A549 (cell line): ENCODE measurements around the gene SPIB. TPM values are rescaled to one million over a fixed set of nuclear protein-coding genes. Genes with fewer than 3 reads are reported as not detected.

ENCODE experiments used
- ATAC-seq, 2 experiments: fragments of 200-7000 bp in 1 of 2; fragments of >200 bp in 1 of 2; cut with Nextera tagmentation in 1 of 2; cut with Tn5 transposase in 1 of 2; 3 replicates each; pipeline versions ENCODE4 v1.8.0 to v1.9.1; 2018 to 2020; ENCODE audit warnings: mild to moderate bottlenecking in 1 of 2, moderate library complexity in 1 of 2
- CTCF ChIA-PET: fragments of 300-600 bp; sonication (Branson Sonifier 250); formaldehyde crosslinking; extraction: SDS; loops from one replicate; lab custom pipeline; 2021; ENCODE audit warnings: antibody characterized with exemption, inconsistent platforms; lab: Yijun Ruan, JAX
- POLR2A ChIA-PET: fragments of 350-600 bp; formaldehyde crosslinking; extraction: SDS; loops from one replicate; lab custom pipeline; 2021; ENCODE audit warnings: antibody characterized with exemption, inconsistent platforms; lab: Yijun Ruan, JAX
- DNase-seq, 2 experiments: peaks; one replicate each; pipeline versions ENCODE4 v3.0.0 to v3.0.0-alpha.2; 2011 to 2016; ENCODE audit warnings: low read depth in 1 of 2, low spot score in 1 of 2
- FAIRE-seq: peaks from 2 replicates; lab custom pipeline; 2011; peaks lifted over from hg19 to GRCh38; lab: Jason Lieb, UNC
- H3K27ac ChIP-seq, 2 experiments: fragments of >200 bp; sonication (Bioruptor Twin); formaldehyde crosslinking; 3 replicates each; pipeline ENCODE4 v1.5.1; 2016 to 2017
- H3K4me1 ChIP-seq: fragments of >200 bp; sonication (Bioruptor Twin); formaldehyde crosslinking; 3 replicates; pipeline ENCODE4 v1.6.1; 2016
- H3K4me2 ChIP-seq: fragments of >200 bp; sonication (Bioruptor Twin); formaldehyde crosslinking; 3 replicates; pipeline ENCODE4 v1.6.1; 2016
- H3K4me3 ChIP-seq: fragments of >200 bp; sonication (Bioruptor Twin); formaldehyde crosslinking; 3 replicates; pipeline ENCODE4 v1.5.1; 2016
- H3K9me3 ChIP-seq: fragments of >200 bp; sonication (Bioruptor Twin); formaldehyde crosslinking; 3 replicates; pipeline ENCODE4 v1.6.1; 2016
- CBX2 ChIP-seq: fragments of 200-600 bp; sonication (generic); IDR thresholded peaks from 2 replicates; pipeline ENCODE4 v1.6.1; 2016; ENCODE audit warnings: low read depth, mild to moderate bottlenecking, borderline replicate concordance
- CBX8 ChIP-seq: fragments of 200-600 bp; sonication (generic); IDR thresholded peaks from 2 replicates; pipeline ENCODE4 v1.6.1; 2016
- CEBPB ChIP-seq, 2 experiments: fragments of >200 bp in 1 of 2; sonication (Bioruptor Twin) in 1 of 2; formaldehyde crosslinking in 1 of 2; IDR thresholded peaks; 2 replicates each; pipeline ENCODE4 v1.6.1; 2012 to 2016
- CHD2 ChIP-seq: fragments of 150-350 bp; IDR thresholded peaks from 2 replicates; pipeline ENCODE4 v1.6.1; 2014; ENCODE audit warnings: low read length; ENCODE audit not compliant: partially characterized antibody
- EP300 ChIP-seq, 2 experiments: fragments of >200 bp; sonication (Bioruptor Twin); formaldehyde crosslinking; IDR thresholded peaks; 2 replicates in 1 of 2; 3 replicates in 1 of 2; pipeline ENCODE4 v1.6.1; 2016 to 2017
- ESRRA ChIP-seq: fragments of 150-350 bp; IDR thresholded peaks from 2 replicates; pipeline ENCODE4 v1.6.1; 2014; ENCODE audit warnings: mild to moderate bottlenecking, low read length, borderline replicate concordance
- FOSB ChIP-seq: fragments of 250-450 bp; sonication (Bioruptor Pico); IDR thresholded peaks from 2 replicates; pipeline ENCODE4 v1.5.0; 2020; ENCODE audit warnings: mild to moderate bottlenecking, moderate library complexity
- FOSL2 ChIP-seq, 2 experiments: fragments of 450-650 bp in 1 of 2; fragments of >200 bp in 1 of 2; sonication (Bioruptor Twin) in 1 of 2; formaldehyde crosslinking; IDR thresholded peaks; 2 replicates each; pipeline versions ENCODE4 v1.5.0 to v1.6.1; 2016 to 2020; ENCODE audit warnings: mild to moderate bottlenecking in 1 of 2, moderate library complexity in 1 of 2
- FOXS1 ChIP-seq: fragments of 250-450 bp; sonication (Bioruptor Pico); IDR thresholded peaks from 2 replicates; pipeline ENCODE4 v1.5.0; 2020; ENCODE audit warnings: mild to moderate bottlenecking, moderate library complexity
- HOXB5 ChIP-seq: fragments of 250-450 bp; sonication (Bioruptor Pico); IDR thresholded peaks from 2 replicates; pipeline ENCODE4 v1.5.0; 2020; ENCODE audit warnings: mild to moderate bottlenecking, moderate library complexity
- JUN ChIP-seq, 2 experiments: fragments of >200 bp; sonication (Bioruptor Twin); formaldehyde crosslinking; IDR thresholded peaks; 2 replicates in 1 of 2; 3 replicates in 1 of 2; pipeline ENCODE4 v1.6.1; 2016 to 2017
- JUNB ChIP-seq: fragments of >200 bp; sonication (Bioruptor Twin); formaldehyde crosslinking; IDR thresholded peaks from 2 replicates; pipeline ENCODE4 v1.6.1; 2016
- MAFK ChIP-seq: fragments of 450-650 bp; IDR thresholded peaks from 2 replicates; pipeline ENCODE4 v1.6.1; 2014; ENCODE audit not compliant: partially characterized antibody
- NR3C1 ChIP-seq: fragments of >200 bp; sonication (Bioruptor Twin); formaldehyde crosslinking; IDR thresholded peaks from 3 replicates; pipeline ENCODE4 v1.6.1; 2017
- PHF8 ChIP-seq: fragments of 200-600 bp; sonication (generic); IDR thresholded peaks from 2 replicates; pipeline ENCODE4 v1.6.1; 2016; ENCODE audit warnings: low read depth, mild to moderate bottlenecking, antibody characterized with exemption, moderate library complexity, borderline replicate concordance
- POLR2A ChIP-seq: IDR thresholded peaks from 2 replicates; pipeline ENCODE4 v1.6.1; 2012; ENCODE audit warnings: mild to moderate bottlenecking, low read length
- RARB ChIP-seq: fragments of 250-450 bp; sonication (Bioruptor Pico); IDR thresholded peaks from 2 replicates; pipeline ENCODE4 v1.8.0; 2021; ENCODE audit warnings: mild to moderate bottlenecking, moderate library complexity
- RNF2 ChIP-seq: fragments of 200-600 bp; sonication (generic); IDR thresholded peaks from 2 replicates; pipeline ENCODE4 v1.6.1; 2016; ENCODE audit warnings: low read depth, mild to moderate bottlenecking, antibody characterized with exemption, moderate library complexity, borderline replicate concordance
- SMC3 ChIP-seq: fragments of >200 bp; sonication (Bioruptor Twin); formaldehyde crosslinking; IDR thresholded peaks from 3 replicates; pipeline ENCODE4 v1.6.1; 2018; ENCODE audit warnings: inconsistent platforms
- SREBF2 ChIP-seq: fragments of 450-650 bp; IDR thresholded peaks from 2 replicates; pipeline ENCODE4 v1.6.1; 2014; ENCODE audit warnings: mild to moderate bottlenecking, moderate library complexity
- TFCP2L1 ChIP-seq: fragments of 250-450 bp; sonication (Bioruptor Pico); IDR thresholded peaks from 2 replicates; pipeline ENCODE4 v1.5.0; 2021; ENCODE audit warnings: mild to moderate bottlenecking
- TP53 ChIP-seq: fragments of 250-450 bp; sonication (Bioruptor Pico); IDR thresholded peaks from 2 replicates; pipeline ENCODE4 v1.5.0; 2021; ENCODE audit warnings: mild to moderate bottlenecking, moderate library complexity
- ZC3H11A ChIP-seq: fragments of 450-650 bp; IDR thresholded peaks from 2 replicates; pipeline ENCODE4 v1.6.1; 2014; ENCODE audit warnings: antibody characterized with exemption, mild to moderate bottlenecking
- ZFP36 ChIP-seq: fragments of 450-650 bp; IDR thresholded peaks from 2 replicates; pipeline ENCODE4 v1.6.1; 2014; ENCODE audit warnings: borderline replicate concordance; ENCODE audit not compliant: partially characterized antibody
- ZSCAN20 ChIP-seq: fragments of 250-450 bp; sonication (Bioruptor Pico); IDR thresholded peaks from 2 replicates; pipeline ENCODE4 v1.8.0; 2022; ENCODE audit warnings: mild to moderate bottlenecking, moderate library complexity
- WGBS: methylation state at CpG from one replicate; pipeline ENCODE4 v1.1.6; 2017; ENCODE audit errors: missing lambda C conversion rate; 5-methylcytosine and 5-hydroxymethylcytosine counted together
- polyA plus RNA-seq, 4 experiments: library from polyadenylated mRNA; depleted of rRNA in 3 of 4; stranded (reverse); fragments of >200 nt; fragmentation: RNase III in 1 of 4; extraction: RNeasy Plus Mini Kit Qiagen cat#74134 plus additional on column Dnase treatment in 1 of 4; gene quantifications; 2 replicates in 3 of 4; 3 replicates in 1 of 4; pipeline ENCODE4 v1.2.3, GENCODE V29; 2011 to 2017
- TF ChIP-seq, protein P1 (sequence below): fragments of 250-450 bp; sonication (Bioruptor Pico); IDR thresholded peaks from 2 replicates; pipeline ENCODE4 v1.5.0; 2020; ENCODE audit warnings: low read depth, mild to moderate bottlenecking, moderate library complexity
- TF ChIP-seq, protein P2 (sequence below): fragments of >200 bp; sonication (Bioruptor Twin); formaldehyde crosslinking; IDR thresholded peaks from 3 replicates; pipeline ENCODE4 v1.6.1; 2016
- TF ChIP-seq, protein P3 (sequence below): fragments of >200 bp; sonication (Bioruptor Twin); formaldehyde crosslinking; IDR thresholded peaks from 3 replicates; pipeline ENCODE4 v1.5.1; 2016
- TF ChIP-seq, protein P4 (sequence below): fragments of 250-450 bp; sonication (Bioruptor Pico); IDR thresholded peaks from 2 replicates; pipeline ENCODE4 v1.5.0; 2021; ENCODE audit warnings: mild to moderate bottlenecking, moderate library complexity, borderline replicate concordance
- TF ChIP-seq, protein P5 (sequence below): IDR thresholded peaks from 2 replicates; pipeline ENCODE4 v1.6.1; 2012
- TF ChIP-seq, protein P6 (sequence below): fragments of >200 bp; sonication (Bioruptor Twin); formaldehyde crosslinking; IDR thresholded peaks from 2 replicates; pipeline ENCODE4 v1.6.1; 2016

The SPIB gene
- polyA plus RNA-seq, 2 of the 4 experiments (the other 2 are of a cell fraction), result 0.03 TPM; not detected in 1

DNA sequence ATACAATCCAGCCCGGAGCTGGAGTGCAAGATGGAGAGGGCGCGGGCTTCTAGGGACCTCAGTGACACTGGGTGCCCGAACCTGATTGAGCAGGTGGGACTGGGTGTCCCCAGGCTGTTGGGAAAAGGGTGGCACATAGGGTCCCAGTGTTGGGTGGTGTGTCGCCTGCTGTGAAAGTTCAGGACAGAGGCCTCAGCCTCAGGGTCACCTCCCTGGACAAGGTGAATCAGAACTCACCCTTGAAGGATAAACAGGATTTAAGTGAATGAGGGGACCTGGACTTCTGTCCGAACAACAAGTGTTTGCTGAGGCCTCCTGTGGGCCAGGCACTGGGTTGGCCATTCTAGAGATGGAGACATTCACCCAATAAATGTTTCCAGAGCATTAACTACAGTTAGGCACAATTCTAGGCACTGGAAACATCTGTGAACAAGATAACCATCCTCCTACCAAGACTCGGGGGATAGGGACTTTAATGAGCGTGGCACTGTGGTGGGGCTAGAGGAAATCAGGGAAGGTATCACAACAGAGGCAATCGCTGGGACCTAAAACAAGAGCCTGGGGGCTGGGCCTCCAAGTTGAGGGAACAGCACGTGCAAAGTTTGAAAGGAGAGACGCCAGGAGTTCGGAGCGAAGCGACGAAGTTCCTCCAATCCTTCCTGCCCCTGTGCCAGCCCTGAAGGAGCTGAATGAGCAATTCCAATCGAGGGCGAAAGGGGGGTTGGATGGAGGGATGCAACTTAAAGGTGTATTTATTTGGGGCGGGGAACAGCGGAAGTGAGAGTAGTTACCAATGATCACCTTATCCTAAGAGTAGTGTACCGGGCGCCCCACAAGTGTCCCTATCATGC lies 35.5 kb upstream of the SPIB start (continued):
- TF ChIP-seq FOSL2 (IDR thresholded peaks at IDR 0.05) (no peak), FOSL2 (CRISPR knock-in tag; IDR thresholded peaks at IDR 0.05) (no peak), TP53 (CRISPR knock-in tag) (no peak), CEBPB (IDR thresholded peaks at IDR 0.05) (no peak), CHD2 (no peak), TFCP2L1 (CRISPR knock-in tag) (peak; percentile 78; the same call in 1 of the 2 replicates), PHF8 (no peak), CBX2 (no peak), ZSCAN20 (CRISPR knock-in tag) (no peak), CBX8 (no peak), NR3C1 (no peak), MAFK (no peak), HOXB5 (CRISPR knock-in tag) (no peak), ZFP36 (no peak), JUN (IDR thresholded peaks at IDR 0.05) (peak in 1 of 2 experiments; percentile 60; a peak in 2 of 5 replicates), SREBF2 (no peak), EP300 (IDR thresholded peaks at IDR 0.05) (no peak), JUNB (no peak), ZC3H11A (no peak), FOSB (CRISPR knock-in tag) (no peak; the same call in 1 of the 2 replicates), SMC3 (no peak)
- TF ChIP-seq, protein P1, sequence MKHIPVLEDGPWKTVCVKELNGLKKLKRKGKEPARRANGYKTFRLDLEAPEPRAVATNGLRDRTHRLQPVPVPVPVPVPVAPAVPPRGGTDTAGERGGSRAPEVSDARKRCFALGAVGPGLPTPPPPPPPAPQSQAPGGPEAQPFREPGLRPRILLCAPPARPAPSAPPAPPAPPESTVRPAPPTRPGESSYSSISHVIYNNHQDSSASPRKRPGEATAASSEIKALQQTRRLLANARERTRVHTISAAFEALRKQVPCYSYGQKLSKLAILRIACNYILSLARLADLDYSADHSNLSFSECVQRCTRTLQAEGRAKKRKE (CRISPR knock-in tag), result 0 out of 2 replicates have a peak, but pooled peaks have one; percentile 28
- TF ChIP-seq, protein P2, sequence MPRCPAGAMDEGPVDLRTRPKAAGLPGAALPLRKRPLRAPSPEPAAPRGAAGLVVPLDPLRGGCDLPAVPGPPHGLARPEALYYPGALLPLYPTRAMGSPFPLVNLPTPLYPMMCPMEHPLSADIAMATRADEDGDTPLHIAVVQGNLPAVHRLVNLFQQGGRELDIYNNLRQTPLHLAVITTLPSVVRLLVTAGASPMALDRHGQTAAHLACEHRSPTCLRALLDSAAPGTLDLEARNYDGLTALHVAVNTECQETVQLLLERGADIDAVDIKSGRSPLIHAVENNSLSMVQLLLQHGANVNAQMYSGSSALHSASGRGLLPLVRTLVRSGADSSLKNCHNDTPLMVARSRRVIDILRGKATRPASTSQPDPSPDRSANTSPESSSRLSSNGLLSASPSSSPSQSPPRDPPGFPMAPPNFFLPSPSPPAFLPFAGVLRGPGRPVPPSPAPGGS, result no peak
- TF ChIP-seq, protein P3, sequence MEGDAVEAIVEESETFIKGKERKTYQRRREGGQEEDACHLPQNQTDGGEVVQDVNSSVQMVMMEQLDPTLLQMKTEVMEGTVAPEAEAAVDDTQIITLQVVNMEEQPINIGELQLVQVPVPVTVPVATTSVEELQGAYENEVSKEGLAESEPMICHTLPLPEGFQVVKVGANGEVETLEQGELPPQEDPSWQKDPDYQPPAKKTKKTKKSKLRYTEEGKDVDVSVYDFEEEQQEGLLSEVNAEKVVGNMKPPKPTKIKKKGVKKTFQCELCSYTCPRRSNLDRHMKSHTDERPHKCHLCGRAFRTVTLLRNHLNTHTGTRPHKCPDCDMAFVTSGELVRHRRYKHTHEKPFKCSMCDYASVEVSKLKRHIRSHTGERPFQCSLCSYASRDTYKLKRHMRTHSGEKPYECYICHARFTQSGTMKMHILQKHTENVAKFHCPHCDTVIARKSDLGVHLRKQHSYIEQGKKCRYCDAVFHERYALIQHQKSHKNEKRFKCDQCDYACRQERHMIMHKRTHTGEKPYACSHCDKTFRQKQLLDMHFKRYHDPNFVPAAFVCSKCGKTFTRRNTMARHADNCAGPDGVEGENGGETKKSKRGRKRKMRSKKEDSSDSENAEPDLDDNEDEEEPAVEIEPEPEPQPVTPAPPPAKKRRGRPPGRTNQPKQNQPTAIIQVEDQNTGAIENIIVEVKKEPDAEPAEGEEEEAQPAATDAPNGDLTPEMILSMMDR, result no peak

DNA sequence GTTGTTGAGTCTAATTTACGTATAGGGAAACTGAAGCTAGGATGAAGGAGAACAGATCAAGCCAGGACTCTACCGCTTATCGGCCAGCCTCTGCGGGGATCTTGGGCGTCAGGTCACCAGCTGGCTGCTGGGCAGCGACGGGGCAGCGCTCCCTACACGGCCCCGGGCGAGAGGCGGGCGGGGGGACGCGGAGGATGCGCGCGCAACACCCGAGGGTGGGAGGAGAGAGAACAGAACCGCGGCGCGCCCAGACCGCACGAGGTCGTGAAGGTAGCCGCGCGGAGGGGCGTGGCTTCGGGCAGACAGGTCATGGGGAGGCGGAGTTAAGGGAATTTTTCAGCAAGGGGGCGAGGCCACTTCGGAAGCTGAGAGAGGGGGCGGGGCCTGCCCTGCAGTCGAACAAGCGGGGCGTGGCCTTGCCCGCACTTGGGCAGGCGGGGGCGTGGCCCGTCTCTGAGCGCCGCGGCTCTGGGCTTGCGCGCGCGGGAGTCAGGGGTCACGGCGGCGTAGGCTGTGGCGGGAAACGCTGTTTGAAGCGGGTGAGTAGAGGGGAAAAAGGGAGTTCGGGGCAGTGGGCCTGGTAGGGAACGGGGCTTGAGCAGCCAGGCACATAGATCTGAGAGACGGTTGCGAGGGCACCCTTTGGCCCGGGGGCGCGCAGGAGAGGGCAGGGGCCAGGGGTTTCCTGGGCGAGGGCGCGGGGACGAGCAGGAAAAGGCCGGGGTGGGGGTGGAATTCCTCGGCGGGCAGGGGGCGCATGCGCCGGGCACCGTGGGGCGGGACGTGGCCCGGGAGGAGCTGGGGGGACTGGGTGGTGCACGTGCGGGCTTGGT lies 34.7 kb upstream of the SPIB start, which contains the start of gene POLD1:
TSS of gene POLD1 (plus strand) at position 496 of the 833 bp plus-strand sequence. CDS start 14,505 bp downstream, outside the sequence.
- Histone ChIP-seq H3K9me3 (no peaks in the 10 kb centered on the region), H3K4me1 (peaks cover 15% of the 10 kb centered on the region), H3K4me3 (peak within 1 kb of the TSS; percentile 67), H3K4me2 (peak within 1 kb of the TSS; percentile 97), H3K27ac (peak within 1 kb of the TSS; percentile 80 to 93)
- 3% methylated on average over 60 of the region's 78 CpGs for WGBS
- ChIA-PET POLR2A (interaction anchor here (1.1 to 2.5 kb wide), 8 partner anchors 8 to 236 kb away, joined by 3 to 10 read pairs (median 5); partner anchors contain the start of genes KCNC3 and NR1H2), CTCF (interaction anchor here (0.6 to 2.5 kb wide), 13 partner anchors 10 to 172 kb away, joined by 3 to 16 read pairs (median 4); no protein-coding TSS in a partner anchor)
- no peak for FAIRE-seq
- DNase-seq, result peak; percentile 99
- peak; percentile 68 to 88 for ATAC-seq
- TF ChIP-seq POLR2A (peak; percentile 82), CHD2 (no peak), RNF2 (no peak), ESRRA (no peak), ZFP36 (peak; percentile 0), MAFK (no peak), FOXS1 (CRISPR knock-in tag) (no peak), RARB (CRISPR knock-in tag) (peak; percentile 25; the same call in 1 of the 2 replicates), ZSCAN20 (CRISPR knock-in tag) (no peak), TP53 (CRISPR knock-in tag) (peak; percentile 83; the same call in 1 of the 2 replicates), FOSB (CRISPR knock-in tag) (peak; percentile 91; the same call in 1 of the 2 replicates), HOXB5 (CRISPR knock-in tag) (peak; percentile 11; the same call in 1 of the 2 replicates)
- TF ChIP-seq, protein P4, sequence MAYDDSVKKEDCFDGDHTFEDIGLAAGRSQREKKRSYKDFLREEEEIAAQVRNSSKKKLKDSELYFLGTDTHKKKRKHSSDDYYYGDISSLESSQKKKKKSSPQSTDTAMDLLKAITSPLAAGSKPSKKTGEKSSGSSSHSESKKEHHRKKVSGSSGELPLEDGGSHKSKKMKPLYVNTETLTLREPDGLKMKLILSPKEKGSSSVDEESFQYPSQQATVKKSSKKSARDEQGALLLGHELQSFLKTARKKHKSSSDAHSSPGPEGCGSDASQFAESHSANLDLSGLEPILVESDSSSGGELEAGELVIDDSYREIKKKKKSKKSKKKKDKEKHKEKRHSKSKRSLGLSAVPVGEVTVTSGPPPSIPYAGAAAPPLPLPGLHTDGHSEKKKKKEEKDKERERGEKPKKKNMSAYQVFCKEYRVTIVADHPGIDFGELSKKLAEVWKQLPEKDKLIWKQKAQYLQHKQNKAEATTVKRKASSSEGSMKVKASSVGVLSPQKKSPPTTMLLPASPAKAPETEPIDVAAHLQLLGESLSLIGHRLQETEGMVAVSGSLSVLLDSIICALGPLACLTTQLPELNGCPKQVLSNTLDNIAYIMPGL (CRISPR knock-in tag), result no peak
- TF ChIP-seq, protein P5, sequence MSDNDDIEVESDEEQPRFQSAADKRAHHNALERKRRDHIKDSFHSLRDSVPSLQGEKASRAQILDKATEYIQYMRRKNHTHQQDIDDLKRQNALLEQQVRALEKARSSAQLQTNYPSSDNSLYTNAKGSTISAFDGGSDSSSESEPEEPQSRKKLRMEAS, result peak; percentile 91
- TF ChIP-seq, protein P6, sequence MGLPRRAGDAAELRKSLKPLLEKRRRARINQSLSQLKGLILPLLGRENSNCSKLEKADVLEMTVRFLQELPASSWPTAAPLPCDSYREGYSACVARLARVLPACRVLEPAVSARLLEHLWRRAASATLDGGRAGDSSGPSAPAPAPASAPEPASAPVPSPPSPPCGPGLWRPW, result no peak
